Stimulated activated CD4-positive, alpha-beta T cell treated with anti-CD3 and anti-CD28 coated beads, Interleukin-4, amount 100 ng/mL, for 4 hours (primary cell): ENCODE measurements around the gene CDH13.

Experiments
- DNase-seq, 2 experiments: peaks; one replicate each; pipeline ENCODE4 v3.0.0-alpha.2; 2020

CDH13 gene

GRCh38 chr16:82653550-82654511 lies 27.1 kb downstream of the CDH13 start:
- DNase-seq = peak; percentile 15 to 41

- peak; percentile 27 to 64 for DNase-seq
Measured at GRCh38 chr16:82655072-82655714, 28.4 kb downstream of the CDH13 start.

GRCh38 chr16:82655720-82656490 lies 29.1 kb downstream of the CDH13 start:
- no peak for DNase-seq

- no peak for DNase-seq
Measured at GRCh38 chr16:82657239-82657638, 30.5 kb downstream of the CDH13 start.

- DNase-seq = no peak
Measured at GRCh38 chr16:82657786-82658185, 31.0 kb downstream of the CDH13 start.

- no peak for DNase-seq
Measured at GRCh38 chr16:82658796-82659195, 32.0 kb downstream of the CDH13 start.

- DNase-seq = peak; percentile 12 to 24
Measured at GRCh38 chr16:82660075-82660645, 33.4 kb downstream of the CDH13 start.

- DNase-seq = no peak
Measured at GRCh38 chr16:82660966-82661365, 34.2 kb downstream of the CDH13 start.

GRCh38 chr16:82664181-82664580 lies 37.4 kb downstream of the CDH13 start:
- DNase-seq = no peak

- DNase-seq = no peak
Measured at GRCh38 chr16:82665025-82665424, 38.3 kb downstream of the CDH13 start.

- DNase-seq = no peak
Measured at GRCh38 chr16:82667437-82667836, 40.7 kb downstream of the CDH13 start.

- no peak for DNase-seq
Measured at GRCh38 chr16:82668094-82668493, 41.3 kb downstream of the CDH13 start.

GRCh38 chr16:82671741-82672140 lies 45.0 kb downstream of the CDH13 start:
- DNase-seq = peak; percentile 3 to 6

GRCh38 chr16:82672676-82673075 lies 45.9 kb downstream of the CDH13 start:
- no peak for DNase-seq

GRCh38 chr16:82675300-82675699 lies 48.5 kb downstream of the CDH13 start:
- no peak for DNase-seq

- DNase-seq = no peak
Measured at GRCh38 chr16:82681592-82681991, 54.8 kb downstream of the CDH13 start.

GRCh38 chr16:82682767-82683166 lies 56.0 kb downstream of the CDH13 start:
- DNase-seq = no peak

- no peak for DNase-seq
Measured at GRCh38 chr16:82684256-82684655, 57.5 kb downstream of the CDH13 start.

- no peak for DNase-seq
Measured at GRCh38 chr16:82685526-82685925, 58.8 kb downstream of the CDH13 start.

- no peak for DNase-seq
Measured at GRCh38 chr16:82694239-82694874, 67.6 kb downstream of the CDH13 start.

GRCh38 chr16:82695806-82696205 lies 69.0 kb downstream of the CDH13 start:
- no peak for DNase-seq

GRCh38 chr16:82699260-82699659 lies 72.5 kb downstream of the CDH13 start:
- DNase-seq = no peak
